ENCODE data around the gene ARID2. TPM values are rescaled to one million over a fixed set of nuclear protein-coding genes. Genes with fewer than 3 reads are reported as not detected.

The ARID2 gene
- total and polyA plus RNA-seq, 2 donors (not counting 1 experiment from before 2014, with no cell fraction given), result 5.0 to 49.2 TPM

GRCh38 chr12:45944771-45945170, 215.3 kb downstream of the ARID2 start:
- WGBS (ENCODE audit: insufficient coverage), result no CpG with 5 or more reads among the region's 1 CpG
- Histone ChIP-seq H3K9me3 (ENCODE audit: control extremely low read depth in 1 of 3, control insufficient read depth in 2 of 3, insufficient read depth in 1 of 3, low read length in 2 of 3) (no peaks in the 10 kb centered on the region), H3K4me1 (ENCODE audit: control insufficient read depth in 2 of 2, insufficient read depth in 2 of 2, low read length in 2 of 2) (no peaks in the 10 kb centered on the region), H3K9ac (ENCODE audit: low read length) (no peak overlapping the region), H3K36me3 (replicated peaks in 1 of 2; ENCODE audit: control extremely low read depth in 1 of 2, control insufficient read depth in 1 of 2, extremely low read depth in 1 of 2, insufficient read depth in 2 of 2, low read length in 1 of 2) (peaks cover 27 to 91% of the 10 kb centered on the region in 2 experiments), H4K20me1 (ENCODE audit: control insufficient read depth, insufficient read depth, low read length, poor library complexity, severe bottlenecking) (peaks cover 4% of the 10 kb centered on the region), H3K27ac (ENCODE audit: low read length in 2 of 2) (no peak overlapping the region), H3K4me2 (replicated peaks; ENCODE audit: low read depth, low read length, poor library complexity, severe bottlenecking) (no peak overlapping the region), H3K27me3 (replicated peaks in 1 of 4; ENCODE audit: control extremely low read depth in 1 of 4, control insufficient read depth in 3 of 4, insufficient read depth in 4 of 4, low read length in 3 of 4) (no peaks in the 10 kb centered on the region), H2AFZ (ENCODE audit: insufficient read depth, low read depth, low read length, poor library complexity, severe bottlenecking) (no peak overlapping the region), H3K4me3 (ENCODE audit: control extremely low read depth in 1 of 5, extremely low read depth in 1 of 5, insufficient read depth in 1 of 5, low read depth in 2 of 5, low read length in 4 of 5) (no peak overlapping the region), H3K79me2 (ENCODE audit: control insufficient read depth, insufficient read depth, low read length) (peaks cover 14% of the 10 kb centered on the region)
- ATAC-seq (ENCODE audit: low read depth), result no peak
- CTCF ChIA-PET, result no interaction called here
- Mint-ChIP-seq H3K4me3 (no peak overlapping the region), H3K27ac (no peak overlapping the region), H3K27me3 (no peaks in the 10 kb centered on the region), H3K9me3 (ENCODE audit: insufficient read depth) (no peaks in the 10 kb centered on the region), H3K4me1 (peaks cover 1% of the 10 kb centered on the region)
- TF ChIP-seq EZH2 (IDR thresholded peaks at IDR 0.05; ENCODE audit: borderline replicate concordance, insufficient read depth, low read depth, low read length, poor library complexity, severe bottlenecking) (no peak), CTCF (IDR thresholded peaks at IDR 0.05) (no peak)
- no peak for DNase-seq
- POLR2A ChIA-PET, result no interaction called here
- intact Hi-C loops (cut with micrococcal nuclease), result loop anchor here (5.0 to 10.0 kb wide), 2 partner anchors 43 to 400 kb away; no protein-coding TSS in a partner anchor

GRCh38 chr12:45946435-45946834, 216.9 kb downstream of the ARID2 start:
- Mint-ChIP-seq H3K27me3 (no peaks in the 10 kb centered on the region), H3K27ac (no peak overlapping the region), H3K9me3 (ENCODE audit: insufficient read depth) (no peaks in the 10 kb centered on the region), H3K4me1 (peaks cover 1% of the 10 kb centered on the region), H3K4me3 (no peak overlapping the region)
- Histone ChIP-seq H3K4me2 (replicated peaks; ENCODE audit: low read depth, low read length, poor library complexity, severe bottlenecking) (no peak overlapping the region), H3K9ac (ENCODE audit: low read length) (no peak overlapping the region), H3K4me3 (ENCODE audit: control extremely low read depth in 1 of 5, extremely low read depth in 1 of 5, insufficient read depth in 1 of 5, low read depth in 2 of 5, low read length in 4 of 5) (no peak overlapping the region), H3K36me3 (replicated peaks in 1 of 2; ENCODE audit: control extremely low read depth in 1 of 2, control insufficient read depth in 1 of 2, extremely low read depth in 1 of 2, insufficient read depth in 2 of 2, low read length in 1 of 2) (peaks cover 24 to 86% of the 10 kb centered on the region in 2 experiments), H3K4me1 (ENCODE audit: control insufficient read depth in 2 of 2, insufficient read depth in 2 of 2, low read length in 2 of 2) (no peaks in the 10 kb centered on the region), H3K9me3 (ENCODE audit: control extremely low read depth in 1 of 3, control insufficient read depth in 2 of 3, insufficient read depth in 1 of 3, low read length in 2 of 3) (no peaks in the 10 kb centered on the region), H3K79me2 (ENCODE audit: control insufficient read depth, insufficient read depth, low read length) (peaks cover 14% of the 10 kb centered on the region), H3K27ac (ENCODE audit: low read length in 2 of 2) (no peak overlapping the region), H3K27me3 (replicated peaks in 1 of 4; ENCODE audit: control extremely low read depth in 1 of 4, control insufficient read depth in 3 of 4, insufficient read depth in 4 of 4, low read length in 3 of 4) (no peaks in the 10 kb centered on the region), H4K20me1 (ENCODE audit: control insufficient read depth, insufficient read depth, low read length, poor library complexity, severe bottlenecking) (peaks cover 4% of the 10 kb centered on the region), H2AFZ (ENCODE audit: insufficient read depth, low read depth, low read length, poor library complexity, severe bottlenecking) (no peak overlapping the region)
- intact Hi-C loops (cut with micrococcal nuclease), result loop anchor here (5.0 to 10.0 kb wide), 2 partner anchors 41 to 402 kb away; no protein-coding TSS in a partner anchor
- DNase-seq (no peak), ATAC-seq (ENCODE audit: low read depth) (no peak)
- CTCF ChIA-PET, result no interaction called here
- TF ChIP-seq CTCF (IDR thresholded peaks at IDR 0.05) (no peak), EZH2 (IDR thresholded peaks at IDR 0.05; ENCODE audit: borderline replicate concordance, insufficient read depth, low read depth, low read length, poor library complexity, severe bottlenecking) (no peak)
- 83% methylated on average over 1 of the region's 1 CpG for WGBS (ENCODE audit: insufficient coverage)
- POLR2A ChIA-PET, result no interaction called here

Data from B cell (primary cell).